Pancreas (tissue), 10 donors: ENCODE results near the gene CXXC5. TPM values are rescaled to one million over a fixed set of nuclear protein-coding genes. Genes with fewer than 3 reads are reported as not detected.

Experiments
- ATAC-seq, 4 donors: fragments of 200-7000 bp; cut with Tn5 transposase; one replicate each; pipeline versions ENCODE4 v1.8.0 to v1.9.1; 2020; ENCODE audit warnings: mild to moderate bottlenecking in 4 of 4, moderate library complexity in 4 of 4
- DNase-seq, 6 donors: peaks; one replicate each; pipeline ENCODE4 v3.0.0-alpha.2; 2020
- FAIRE-seq: peaks from 2 replicates; lab custom pipeline; 2012; peaks lifted over from hg19 to GRCh38; lab: Jason Lieb, UNC
- H3K27ac ChIP-seq, 4 donors: fragments of 200-600 bp; sonication (generic); 1 replicate in 3 of 4; 2 replicates in 1 of 4; pipeline versions ENCODE4 v1.5.0 to v1.8.0; 2020
- H3K27me3 ChIP-seq, 4 donors: fragments of 200-600 bp; one replicate each; pipeline ENCODE4 v1.8.0; 2021
- H3K36me3 ChIP-seq, 3 donors: fragments of 200-600 bp; sonication (generic) in 1 of 3; one replicate each; pipeline versions ENCODE4 v1.5.0 to v1.8.0; 2020 to 2021
- H3K4me1 ChIP-seq, 3 donors: fragments of 200-600 bp; one replicate each; pipeline ENCODE4 v1.8.0; 2021
- H3K4me3 ChIP-seq, 4 donors: fragments of 200-600 bp; sonication (generic) in 2 of 4; one replicate each; pipeline versions ENCODE4 v1.5.0 to v1.8.0; 2020 to 2021
- H3K9me3 ChIP-seq, 4 donors: fragments of 200-600 bp; one replicate each; pipeline ENCODE4 v1.8.0; 2021
- WGBS, 2 donors: extraction: QIAGEN DNeasy Blood & Tissue Kit; methylation state at CpG; one replicate each; pipeline ENCODE4 v1.1.7; 2013; 5-methylcytosine and 5-hydroxymethylcytosine counted together
- intact Hi-C, 3 donors: fragments of 100-400 bp; cut with DNase I; formaldehyde crosslinking; loops; one replicate each; pipeline versions ENCODE4 v1.11.1 to v1.14.2; 2022
- polyA plus RNA-seq, 2 donors: library from polyadenylated mRNA; stranded (reverse); fragments of 200-250 nt; gene quantifications; one replicate each; pipeline ENCODE4 v1.2.3, GENCODE V29; 2013
- total RNA-seq, 6 donors: library from RNA; stranded (reverse); fragmentation: NEBNext Ultra II Directional in 4 of 6; extraction: Animal tissue kit (Norgen Biotek cat#: 25700) in 4 of 6; gene quantifications; one replicate each; pipeline versions ENCODE4 v1.2.1 to v1.2.4, GENCODE V29; 2021 to 2023
- TF ChIP-seq, protein P1 (sequence below), 4 donors: fragments of 200-600 bp; sonication (generic) in 3 of 4; IDR thresholded peaks; one replicate each; pipeline versions ENCODE4 v1.5.0 to v1.8.0; 2021; ENCODE audit warnings: antibody characterized with exemption in 4 of 4
- donor health status: healthy with polysubstance abuse.
- donor health status: DM: no; HTN: no; CAD: no; lungs with moderate emphysema.
- donor health status: DM: no; HTN: no; CAD: no.
- donor health status: control.
- donor health status: control.
- donor health status: Bipolar disorder and iron deficiency.
- donor health status: DM: yes; HTN: yes; CAD: no.
- donor health status: DM: no; HTN: no; CAD: no.
- donor health status: DM: no; HTN: no; CAD: no.
- donor health status: DM: yes; HTN: yes; CAD: no.

CXXC5 gene
- total and polyA plus RNA-seq, 8 donors = 33.0 to 70.5 (median 44.1) TPM

DNA sequence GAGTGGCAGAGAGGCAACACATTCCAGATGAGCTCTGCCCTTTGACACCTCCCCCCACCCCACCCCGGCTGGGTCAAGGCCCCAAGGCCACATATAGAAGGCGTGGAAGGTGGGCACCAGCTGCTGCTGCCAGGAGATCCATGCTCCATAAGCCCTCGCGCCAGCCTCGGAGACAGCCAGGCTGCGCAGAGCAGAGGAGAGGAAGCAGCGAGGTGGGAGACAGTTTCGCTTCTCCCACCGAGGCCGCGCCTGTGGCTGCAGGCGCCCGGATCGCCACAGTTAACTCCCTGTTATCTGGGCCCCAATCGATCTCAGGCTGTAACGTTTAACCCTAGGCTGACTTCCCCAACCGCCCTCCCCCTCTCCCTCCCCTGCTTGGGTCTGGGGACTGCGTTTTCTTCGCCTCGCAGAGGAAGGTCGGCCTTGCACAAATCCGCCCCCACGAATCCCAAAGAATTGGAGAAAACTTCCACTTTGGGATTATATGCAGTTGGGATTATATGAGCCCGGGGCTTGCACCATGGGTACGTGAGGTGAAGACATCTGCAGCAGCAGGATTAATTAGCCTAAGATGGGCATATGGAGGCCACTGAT, 1.1 kb upstream of the CXXC5 start:
- TF ChIP-seq, protein P1, sequence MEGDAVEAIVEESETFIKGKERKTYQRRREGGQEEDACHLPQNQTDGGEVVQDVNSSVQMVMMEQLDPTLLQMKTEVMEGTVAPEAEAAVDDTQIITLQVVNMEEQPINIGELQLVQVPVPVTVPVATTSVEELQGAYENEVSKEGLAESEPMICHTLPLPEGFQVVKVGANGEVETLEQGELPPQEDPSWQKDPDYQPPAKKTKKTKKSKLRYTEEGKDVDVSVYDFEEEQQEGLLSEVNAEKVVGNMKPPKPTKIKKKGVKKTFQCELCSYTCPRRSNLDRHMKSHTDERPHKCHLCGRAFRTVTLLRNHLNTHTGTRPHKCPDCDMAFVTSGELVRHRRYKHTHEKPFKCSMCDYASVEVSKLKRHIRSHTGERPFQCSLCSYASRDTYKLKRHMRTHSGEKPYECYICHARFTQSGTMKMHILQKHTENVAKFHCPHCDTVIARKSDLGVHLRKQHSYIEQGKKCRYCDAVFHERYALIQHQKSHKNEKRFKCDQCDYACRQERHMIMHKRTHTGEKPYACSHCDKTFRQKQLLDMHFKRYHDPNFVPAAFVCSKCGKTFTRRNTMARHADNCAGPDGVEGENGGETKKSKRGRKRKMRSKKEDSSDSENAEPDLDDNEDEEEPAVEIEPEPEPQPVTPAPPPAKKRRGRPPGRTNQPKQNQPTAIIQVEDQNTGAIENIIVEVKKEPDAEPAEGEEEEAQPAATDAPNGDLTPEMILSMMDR (IDR thresholded peaks at IDR 0.05) = no peak
- ATAC-seq (no peak), DNase-seq (peak; percentile 26 to 77 (median 45)), FAIRE-seq (no peak)
- Histone ChIP-seq H3K27ac (peak overlapping the region in 3 of 4 donors; percentile 22 to 96 (median 96)), H3K4me3 (peak overlapping the region in 2 of 4 donors; percentile 98 to 99), H3K27me3 (no peaks in the 10 kb centered on the region), H3K4me1 (peaks cover 22 to 45% (median 26%) of the 10 kb centered on the region in 3 donors), H3K9me3 (no peaks in the 10 kb centered on the region), H3K36me3 (no peaks in the 10 kb centered on the region)
- intact Hi-C loops = no loop called here
- 22 to 23% methylated on average over 25 of the region's 25 CpGs for WGBS, 2 donors

DNA sequence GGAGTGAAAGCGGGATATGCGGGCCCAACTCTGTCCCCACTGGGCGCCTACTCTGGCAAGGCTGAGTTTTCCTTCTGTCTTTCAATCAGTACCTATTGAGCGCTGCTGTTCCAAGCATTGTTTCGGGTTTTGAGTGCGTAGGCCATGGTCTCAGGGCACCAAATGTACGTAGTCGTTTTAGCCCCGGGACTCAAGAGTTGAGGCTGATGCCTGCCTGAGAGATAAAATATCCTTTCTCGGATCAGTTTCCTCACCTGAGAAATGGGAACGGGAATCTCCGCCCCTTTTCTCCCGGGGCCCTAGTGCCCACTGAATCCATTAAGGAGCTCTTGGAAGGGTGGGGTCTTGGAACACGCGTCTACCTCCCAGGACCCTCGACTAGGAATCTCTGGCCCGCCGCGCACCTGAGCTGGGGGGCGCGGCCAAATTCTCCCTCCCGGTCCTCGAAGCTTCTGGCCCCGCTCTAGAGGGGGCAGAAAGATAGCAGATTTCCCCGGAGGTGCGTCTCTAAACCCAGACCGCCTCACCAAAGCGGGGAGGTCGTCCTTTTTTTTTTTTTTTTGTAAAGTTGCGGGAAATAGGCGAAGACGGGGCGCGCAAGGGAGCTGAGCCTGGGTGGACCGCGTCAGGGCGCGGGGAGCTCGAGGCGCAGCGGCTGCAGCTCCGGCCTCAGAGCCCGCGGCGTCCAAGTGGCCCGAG, 494 bp upstream of the CXXC5 start:
- TF ChIP-seq, protein P1 (IDR thresholded peaks at IDR 0.05) = no peak
- Histone ChIP-seq H3K27me3 (no peaks in the 10 kb centered on the region), H3K27ac (peak overlapping the region; percentile 94 to 96 (median 96)), H3K4me3 (peak overlapping the region; percentile 98 to 99 (median 98)), H3K4me1 (peaks cover 21 to 44% (median 25%) of the 10 kb centered on the region in 3 donors), H3K9me3 (no peaks in the 10 kb centered on the region), H3K36me3 (no peaks in the 10 kb centered on the region)
- DNase-seq (peak; percentile 23 to 54 (median 44)), FAIRE-seq (no peak), ATAC-seq (no peak)
- 12 to 15% methylated on average over 43 to 46 of the region's 46 CpGs for WGBS, 2 donors
- intact Hi-C loops = no loop called here

- no peak for FAIRE-seq
- 0% methylated on average over 68 to 77 of the region's 77 CpGs for WGBS, 2 donors
- Histone ChIP-seq H3K9me3 (no peaks in the 10 kb centered on the region), H3K4me1 (peaks cover 23 to 44% (median 26%) of the 10 kb centered on the region in 3 donors), H3K4me3 (peak overlapping the region; percentile 98 to 99 (median 98)), H3K27me3 (no peaks in the 10 kb centered on the region), H3K27ac (peak overlapping the region; percentile 94 to 96 (median 96)), H3K36me3 (no peaks in the 10 kb centered on the region)
- DNase-seq = peak; percentile 41 to 79 (median 56)
- peak; percentile 3 to 14 (median 5) for ATAC-seq
- TF ChIP-seq, protein P1 (IDR thresholded peaks at IDR 0.05) = no peak
- intact Hi-C loops = no loop called here
These were observed 1.2 kb downstream of the CXXC5 start for GRCh38 chr5:139649082-139649991.

GRCh38 chr5:139650031-139650688, 2.0 kb downstream of the CXXC5 start:
- Histone ChIP-seq H3K9me3 (no peaks in the 10 kb centered on the region), H3K4me1 (peaks cover 27 to 44% (median 28%) of the 10 kb centered on the region in 3 donors), H3K27ac (peak overlapping the region; percentile 94 to 96 (median 96)), H3K36me3 (no peaks in the 10 kb centered on the region), H3K27me3 (no peaks in the 10 kb centered on the region), H3K4me3 (peak overlapping the region; percentile 98 to 99 (median 98))
- peak in 4 of 6 donors; percentile 57 to 84 (median 76) for DNase-seq
- peak in 1 of 4 donors; percentile 7 for ATAC-seq
- no peak for FAIRE-seq
- intact Hi-C loops = loop anchor here in 2 of 3 donors (5.0 kb wide), 1 partner anchor 37 kb away; no protein-coding TSS in a partner anchor
- 1% methylated on average over 42 to 48 of the region's 48 CpGs for WGBS, 2 donors
- TF ChIP-seq, protein P1 (IDR thresholded peaks at IDR 0.05) = peak in 2 of 4 donors; percentile 20 to 25
